ENCODE data around the gene RAB20.

DNA sequence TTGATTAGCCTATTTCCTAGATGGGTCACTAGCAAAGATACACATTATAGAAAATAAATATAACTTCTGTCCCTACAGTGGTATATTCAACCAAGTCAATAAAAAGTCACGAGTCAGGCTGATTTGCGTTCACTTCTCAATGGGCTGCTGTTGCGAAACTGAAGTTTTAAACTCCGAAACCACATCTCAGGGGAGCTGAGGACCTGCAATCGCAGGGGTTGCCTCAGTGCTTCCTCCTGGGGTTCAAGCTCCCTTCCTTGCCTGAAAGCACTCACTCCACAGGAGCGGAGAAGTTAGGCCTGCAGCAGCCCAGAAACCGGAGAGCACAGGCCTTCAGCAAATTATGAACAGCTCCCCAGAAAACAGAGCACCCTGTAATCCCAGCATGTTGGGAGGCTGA, 39.6 kb downstream of the RAB20 start:
- TF ChIP-seq CTCF (IDR thresholded peaks at IDR 0.05) (no peak), EP300 (IDR thresholded peaks at IDR 0.05) (no peak), POLR2A (IDR thresholded peaks at IDR 0.05) (no peak), POLR2AphosphoS5 (IDR thresholded peaks at IDR 0.05) (no peak)
